ENCODE results near the gene ITGA3.

The ITGA3 gene

GRCh38 chr17:50125420-50125997 is 69.6 kb downstream of the ITGA3 start:
- TF ChIP-seq ZFX (IDR thresholded peaks at IDR 0.05; ENCODE audit: borderline replicate concordance) = no peak
- no peak for TF ChIP-seq CTCF (IDR thresholded peaks at IDR 0.05)

GRCh38 chr17:50127697-50128361 is 71.9 kb downstream of the ITGA3 start:
- TF ChIP-seq CTCF (IDR thresholded peaks at IDR 0.05) (no peak), ZFX (IDR thresholded peaks at IDR 0.05; ENCODE audit: borderline replicate concordance) (no peak)
- H3K27ac ChIP-seq = no peak overlapping the region

More at GRCh38 chr17:50125420-50125997, 69.6 kb downstream of the ITGA3 start:
- H3K27ac ChIP-seq = no peak overlapping the region

GRCh38 chr17:50128441-50129352 is 72.8 kb downstream of the ITGA3 start:
- no peak overlapping the region for H3K27ac ChIP-seq

GRCh38 chr17:50129353-50129727 is 73.4 kb downstream of the ITGA3 start:
- no peak overlapping the region for H3K27ac ChIP-seq
- TF ChIP-seq ZFX (IDR thresholded peaks at IDR 0.05; ENCODE audit: borderline replicate concordance) = no peak
- no peak for TF ChIP-seq CTCF (IDR thresholded peaks at IDR 0.05)

More at GRCh38 chr17:50128441-50129352, 72.8 kb downstream of the ITGA3 start:
- TF ChIP-seq ZFX (IDR thresholded peaks at IDR 0.05; ENCODE audit: borderline replicate concordance) (no peak), CTCF (IDR thresholded peaks at IDR 0.05) (no peak)

- H3K27ac ChIP-seq = no peak within 1 kb of the TSS
- 0 out of 2 replicates have a peak, but pooled peaks have one; percentile 4 for TF ChIP-seq CTCF (IDR thresholded peaks at IDR 0.05)
- TF ChIP-seq ZFX (IDR thresholded peaks at IDR 0.05; ENCODE audit: borderline replicate concordance) = no peak
Observed at GRCh38 chr17:50129728-50130558, 74.0 kb downstream of the ITGA3 start, which contains the start of gene SAMD14. Gene SAMD14 (minus strand): TSS chr17:50130160. CDS start chr17:50124959, 5,201 bp downstream.

- TF ChIP-seq CTCF (IDR thresholded peaks at IDR 0.05) = no peak
- no peak for TF ChIP-seq ZFX (IDR thresholded peaks at IDR 0.05; ENCODE audit: borderline replicate concordance)
- H3K27ac ChIP-seq = no peak overlapping the region
Observed at GRCh38 chr17:50130559-50131305, 74.8 kb downstream of the ITGA3 start.
